SK-N-MC (cell line): Measurements from ENCODE around the gene LONP1.

ENCODE experiments used
- DNase-seq: peaks from one replicate; pipeline ENCODE4 v3.0.0-alpha.2; 2011; ENCODE audit warnings: low read depth, low spot score
- H3K27ac ChIP-seq: fragments of 200-600 bp; sonication (generic); 2 replicates; pipeline ENCODE4 v1.5.1; 2016; ENCODE audit warnings: mixed run types
- H3K36me3 ChIP-seq: fragments of 200-600 bp; sonication (generic); 2 replicates; pipeline ENCODE4 v1.6.1; 2017; ENCODE audit warnings: antibody characterized with exemption, low read length, mixed read lengths; ENCODE audit not compliant: insufficient read depth
- H3K4me3 ChIP-seq: fragments of 200-600 bp; sonication (generic); 2 replicates; pipeline ENCODE4 v1.5.1; 2016
- H3K9ac ChIP-seq: fragments of 200-600 bp; sonication (generic); 2 replicates; pipeline ENCODE4 v1.8.0; 2017; ENCODE audit warnings: mixed run types, mixed read lengths; ENCODE audit not compliant: insufficient read length
- H3K9me3 ChIP-seq: fragments of 200-600 bp; sonication (generic); 2 replicates; pipeline ENCODE4 v1.6.1; 2017; ENCODE audit warnings: low read depth, mild to moderate bottlenecking, antibody characterized with exemption, low read length, moderate library complexity, mixed read lengths
- EZH2 ChIP-seq: fragments of 200-600 bp; sonication (generic); IDR thresholded peaks from one replicate; pipeline ENCODE4 v1.6.1; 2017; ENCODE audit warnings: antibody characterized with exemption
- FOXP2 ChIP-seq: optimal IDR thresholded peaks from 2 replicates; pipeline ENCODE3; 2011; ENCODE audit warnings: mild to moderate bottlenecking, moderate library complexity; ENCODE audit not compliant: insufficient read depth; ENCODE audit errors: extremely low read length, control extremely low read depth
- POLR2AphosphoS5 ChIP-seq: IDR thresholded peaks from 2 replicates; pipeline ENCODE4 v1.6.1; 2012; ENCODE audit warnings: mild to moderate bottlenecking, low read depth, low read length, borderline replicate concordance

The LONP1 gene

GRCh38 chr19:5679289-5680083, 40.5 kb downstream of the LONP1 start:
- TF ChIP-seq FOXP2 = no peak
- TF ChIP-seq POLR2AphosphoS5 = no peak
- no peak for TF ChIP-seq EZH2
- DNase-seq = no peak
- Histone ChIP-seq H3K27ac (no peak overlapping the region), H3K9ac (peak overlapping the region; percentile 81), H3K36me3 (no peaks in the 10 kb centered on the region), H3K9me3 (no peaks in the 10 kb centered on the region), H3K4me3 (peak overlapping the region; percentile 86)

GRCh38 chr19:5678071-5678718, 41.8 kb downstream of the LONP1 start:
- Histone ChIP-seq H3K4me3 (no peak overlapping the region), H3K9ac (no peak overlapping the region), H3K9me3 (no peaks in the 10 kb centered on the region), H3K36me3 (no peaks in the 10 kb centered on the region), H3K27ac (no peak overlapping the region)
- TF ChIP-seq EZH2 (no peak), POLR2AphosphoS5 (no peak), FOXP2 (no peak)
- DNase-seq = no peak

- Histone ChIP-seq H3K9me3 (no peaks in the 10 kb centered on the region), H3K4me3 (no peak overlapping the region), H3K27ac (no peak overlapping the region), H3K9ac (no peak overlapping the region), H3K36me3 (no peaks in the 10 kb centered on the region)
- no peak for TF ChIP-seq FOXP2
- DNase-seq = no peak
These were observed 42.4 kb downstream of the LONP1 start for GRCh38 chr19:5677580-5677979.

GRCh38 chr19:5677136-5677535, 42.8 kb downstream of the LONP1 start:
- DNase-seq = no peak
- H3K4me3 ChIP-seq = no peak overlapping the region
- H3K36me3 ChIP-seq = no peaks in the 10 kb centered on the region
- H3K27ac ChIP-seq = no peak overlapping the region
- H3K9me3 ChIP-seq = no peaks in the 10 kb centered on the region
- no peak for TF ChIP-seq FOXP2
- no peak for TF ChIP-seq POLR2AphosphoS5
- TF ChIP-seq EZH2 = no peak
- H3K9ac ChIP-seq = no peak overlapping the region

GRCh38 chr19:5676772-5677105, 43.2 kb downstream of the LONP1 start:
- Histone ChIP-seq H3K9ac (no peak overlapping the region), H3K9me3 (no peaks in the 10 kb centered on the region), H3K36me3 (no peaks in the 10 kb centered on the region; the same call in 1 of the 2 replicates), H3K27ac (no peak overlapping the region), H3K4me3 (no peak overlapping the region)
- no peak for TF ChIP-seq EZH2
- TF ChIP-seq FOXP2 = no peak
- no peak; the same call in 1 of the 2 replicates for TF ChIP-seq POLR2AphosphoS5
- DNase-seq = no peak

- H3K4me3 ChIP-seq = no peak overlapping the region
- TF ChIP-seq EZH2 (no peak), POLR2AphosphoS5 (no peak), FOXP2 (no peak)
- no peaks in the 10 kb centered on the region for H3K9me3 ChIP-seq
- no peaks in the 10 kb centered on the region; the same call in 1 of the 2 replicates for H3K36me3 ChIP-seq
- no peak for DNase-seq
- H3K27ac ChIP-seq = no peak overlapping the region
- H3K9ac ChIP-seq = no peak overlapping the region
These were observed 43.7 kb downstream of the LONP1 start for GRCh38 chr19:5676105-5676771.

- DNase-seq = no peak
- no peaks in the 10 kb centered on the region for H3K9me3 ChIP-seq
- H3K27ac ChIP-seq = no peak overlapping the region
- H3K36me3 ChIP-seq = peaks cover 3% of the 10 kb centered on the region
- no peak overlapping the region for H3K4me3 ChIP-seq
- H3K9ac ChIP-seq = no peak overlapping the region
- TF ChIP-seq FOXP2 = no peak
- TF ChIP-seq POLR2AphosphoS5 = no peak
- TF ChIP-seq EZH2 = no peak
These were observed 45.2 kb downstream of the LONP1 start for GRCh38 chr19:5674714-5675113.

GRCh38 chr19:5673752-5674151, 46.2 kb downstream of the LONP1 start:
- no peak overlapping the region for H3K4me3 ChIP-seq
- no peak overlapping the region for H3K9ac ChIP-seq
- H3K9me3 ChIP-seq = no peaks in the 10 kb centered on the region
- TF ChIP-seq EZH2 = no peak
- no peak for DNase-seq
- no peak overlapping the region for H3K27ac ChIP-seq
- H3K36me3 ChIP-seq = peaks cover 13% of the 10 kb centered on the region
